OCI-LY1 (cell line): ENCODE data around the gene CCDC127.

Experiments
- EZH2 ChIP-seq: fragments of 200-600 bp; sonication (generic), shearing (Covaris generic); IDR thresholded peaks from 2 replicates; pipeline ENCODE4 v1.8.0; 2017; ENCODE audit warnings: borderline replicate concordance, mixed run types, mild to moderate bottlenecking, antibody characterized with exemption, low read length, moderate library complexity, mixed read lengths
- TF ChIP-seq, protein P1 (sequence below): fragments of 200-600 bp; sonication (generic), shearing (Covaris generic); IDR thresholded peaks from 2 replicates; pipeline ENCODE4 v1.5.1; 2017; ENCODE audit warnings: mild to moderate bottlenecking, antibody characterized with exemption, low read length, moderate library complexity, mixed read lengths

- TF ChIP-seq, protein P1, sequence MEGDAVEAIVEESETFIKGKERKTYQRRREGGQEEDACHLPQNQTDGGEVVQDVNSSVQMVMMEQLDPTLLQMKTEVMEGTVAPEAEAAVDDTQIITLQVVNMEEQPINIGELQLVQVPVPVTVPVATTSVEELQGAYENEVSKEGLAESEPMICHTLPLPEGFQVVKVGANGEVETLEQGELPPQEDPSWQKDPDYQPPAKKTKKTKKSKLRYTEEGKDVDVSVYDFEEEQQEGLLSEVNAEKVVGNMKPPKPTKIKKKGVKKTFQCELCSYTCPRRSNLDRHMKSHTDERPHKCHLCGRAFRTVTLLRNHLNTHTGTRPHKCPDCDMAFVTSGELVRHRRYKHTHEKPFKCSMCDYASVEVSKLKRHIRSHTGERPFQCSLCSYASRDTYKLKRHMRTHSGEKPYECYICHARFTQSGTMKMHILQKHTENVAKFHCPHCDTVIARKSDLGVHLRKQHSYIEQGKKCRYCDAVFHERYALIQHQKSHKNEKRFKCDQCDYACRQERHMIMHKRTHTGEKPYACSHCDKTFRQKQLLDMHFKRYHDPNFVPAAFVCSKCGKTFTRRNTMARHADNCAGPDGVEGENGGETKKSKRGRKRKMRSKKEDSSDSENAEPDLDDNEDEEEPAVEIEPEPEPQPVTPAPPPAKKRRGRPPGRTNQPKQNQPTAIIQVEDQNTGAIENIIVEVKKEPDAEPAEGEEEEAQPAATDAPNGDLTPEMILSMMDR = no peak
- TF ChIP-seq EZH2 = no peak
These were observed 60.7 kb downstream of the CCDC127 start for GRCh38 chr5:157126-157715.
